GM13977 (cell line): ENCODE data around the gene RHEX.
"Not testable (repeated sequence)": the region's sequence is repeated elsewhere in the genome, so short reads cannot be mapped to it uniquely, and the experiment has no call there.

Experiments used
- DNase-seq: peaks from one replicate; pipeline ENCODE4 v3.0.0; 2012; ENCODE audit warnings: low spot score
- in situ Hi-C: fragments of 300-500 bp; cut with MboI; formaldehyde crosslinking; loops from one replicate; pipeline ENCODE4 v1.12.0; 2022; ENCODE audit warnings: low sequenced_read_pairs, low pct_unique_long_range_greater_than_20kb, mixed read lengths, inconsistent platforms; ENCODE audit not compliant: unreplicated experiment
- TF ChIP-seq, protein P1 (sequence below): IDR thresholded peaks from 2 replicates; pipeline ENCODE4 v1.5.1; 2012; ENCODE audit warnings: mild to moderate bottlenecking, control low read depth; ENCODE audit not compliant: insufficient read depth; ENCODE audit errors: extremely low read depth, missing control alignments

The RHEX gene

DNA sequence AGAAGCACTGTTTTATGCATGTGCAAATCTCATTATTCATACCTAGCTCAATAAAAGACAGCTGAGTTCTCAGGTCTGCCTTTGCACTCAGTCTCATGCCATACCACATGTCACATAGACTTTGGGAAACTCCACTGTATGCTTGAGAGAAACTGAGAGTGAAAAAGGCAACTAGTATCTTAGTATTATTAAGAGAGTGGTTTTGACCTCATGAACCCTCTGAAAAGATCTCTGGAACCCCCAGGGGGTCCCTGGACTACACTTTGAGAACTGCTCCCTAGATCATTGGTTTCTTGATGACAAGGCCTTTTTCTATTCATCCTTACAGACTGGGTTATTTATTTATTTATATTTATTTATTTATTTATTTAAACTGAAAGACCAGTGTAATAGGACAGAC, 3.7 kb upstream of the RHEX start:
- peak; percentile 42 for DNase-seq
- TF ChIP-seq, protein P1, sequence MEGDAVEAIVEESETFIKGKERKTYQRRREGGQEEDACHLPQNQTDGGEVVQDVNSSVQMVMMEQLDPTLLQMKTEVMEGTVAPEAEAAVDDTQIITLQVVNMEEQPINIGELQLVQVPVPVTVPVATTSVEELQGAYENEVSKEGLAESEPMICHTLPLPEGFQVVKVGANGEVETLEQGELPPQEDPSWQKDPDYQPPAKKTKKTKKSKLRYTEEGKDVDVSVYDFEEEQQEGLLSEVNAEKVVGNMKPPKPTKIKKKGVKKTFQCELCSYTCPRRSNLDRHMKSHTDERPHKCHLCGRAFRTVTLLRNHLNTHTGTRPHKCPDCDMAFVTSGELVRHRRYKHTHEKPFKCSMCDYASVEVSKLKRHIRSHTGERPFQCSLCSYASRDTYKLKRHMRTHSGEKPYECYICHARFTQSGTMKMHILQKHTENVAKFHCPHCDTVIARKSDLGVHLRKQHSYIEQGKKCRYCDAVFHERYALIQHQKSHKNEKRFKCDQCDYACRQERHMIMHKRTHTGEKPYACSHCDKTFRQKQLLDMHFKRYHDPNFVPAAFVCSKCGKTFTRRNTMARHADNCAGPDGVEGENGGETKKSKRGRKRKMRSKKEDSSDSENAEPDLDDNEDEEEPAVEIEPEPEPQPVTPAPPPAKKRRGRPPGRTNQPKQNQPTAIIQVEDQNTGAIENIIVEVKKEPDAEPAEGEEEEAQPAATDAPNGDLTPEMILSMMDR: no peak
- in situ Hi-C loops: no loop called here

DNA sequence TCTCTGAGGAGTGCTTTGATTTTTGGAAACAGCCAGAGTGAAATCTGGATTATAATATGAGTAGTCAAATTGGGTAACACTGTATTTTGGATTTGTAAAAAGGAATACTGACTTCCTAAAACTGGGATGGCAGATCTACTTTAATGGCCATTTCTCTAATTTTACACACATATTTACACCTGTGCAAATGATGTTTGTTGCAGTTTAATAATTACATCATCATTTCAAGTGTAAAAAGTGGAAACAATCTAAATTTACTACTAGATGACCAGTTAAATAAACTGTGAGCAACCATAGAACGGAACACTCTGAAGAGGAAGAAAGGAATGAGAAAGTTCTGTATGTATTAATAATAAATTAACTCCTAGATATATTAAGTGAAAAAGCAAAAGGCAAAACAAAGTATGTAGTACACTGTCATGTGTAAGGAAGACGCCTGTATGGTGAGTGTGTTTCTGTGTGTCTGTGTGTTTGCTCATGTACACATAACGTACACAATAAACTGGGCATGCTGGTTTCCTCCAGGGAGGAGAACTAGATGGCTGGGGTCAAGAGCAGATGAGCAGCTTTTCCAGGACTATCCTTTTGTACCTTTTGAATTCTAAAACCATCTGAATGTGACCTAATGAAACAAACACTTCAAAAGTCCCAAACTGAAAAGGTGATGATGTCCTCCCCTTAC, 2.9 kb upstream of the RHEX start:
- in situ Hi-C loops: no loop called here
- DNase-seq: no peak
- TF ChIP-seq, protein P1: no peak

DNA sequence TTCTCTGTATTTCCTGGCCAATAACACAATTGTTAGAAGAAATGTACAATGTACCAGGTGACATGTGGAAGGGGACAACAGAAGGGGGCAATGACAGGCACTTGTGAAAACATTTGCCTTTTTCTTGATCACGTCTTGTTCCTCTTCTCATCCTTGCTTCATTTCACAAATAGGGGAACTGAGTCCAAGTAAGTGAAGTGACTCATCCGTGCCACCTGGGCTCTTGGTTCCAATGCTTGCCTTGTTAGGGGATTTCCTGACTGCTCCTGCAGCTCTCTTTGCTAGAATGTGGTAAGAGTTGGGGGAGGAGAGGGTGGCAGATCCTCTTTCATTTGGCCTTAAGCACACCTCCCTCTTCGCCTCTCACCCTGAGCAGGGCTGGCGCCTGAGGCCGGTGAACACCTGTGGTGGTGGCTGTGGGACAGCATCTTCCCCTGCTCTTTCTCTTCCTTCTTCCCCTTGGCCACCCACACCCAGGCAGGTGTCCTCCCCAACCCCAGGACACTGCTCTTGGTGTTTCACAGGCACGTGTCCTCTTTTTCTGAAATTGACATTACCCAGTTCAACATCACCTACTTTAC, 2.2 kb upstream of the RHEX start:
- in situ Hi-C loops: no loop called here
- TF ChIP-seq, protein P1: no peak
- DNase-seq: peak; percentile 50

DNA sequence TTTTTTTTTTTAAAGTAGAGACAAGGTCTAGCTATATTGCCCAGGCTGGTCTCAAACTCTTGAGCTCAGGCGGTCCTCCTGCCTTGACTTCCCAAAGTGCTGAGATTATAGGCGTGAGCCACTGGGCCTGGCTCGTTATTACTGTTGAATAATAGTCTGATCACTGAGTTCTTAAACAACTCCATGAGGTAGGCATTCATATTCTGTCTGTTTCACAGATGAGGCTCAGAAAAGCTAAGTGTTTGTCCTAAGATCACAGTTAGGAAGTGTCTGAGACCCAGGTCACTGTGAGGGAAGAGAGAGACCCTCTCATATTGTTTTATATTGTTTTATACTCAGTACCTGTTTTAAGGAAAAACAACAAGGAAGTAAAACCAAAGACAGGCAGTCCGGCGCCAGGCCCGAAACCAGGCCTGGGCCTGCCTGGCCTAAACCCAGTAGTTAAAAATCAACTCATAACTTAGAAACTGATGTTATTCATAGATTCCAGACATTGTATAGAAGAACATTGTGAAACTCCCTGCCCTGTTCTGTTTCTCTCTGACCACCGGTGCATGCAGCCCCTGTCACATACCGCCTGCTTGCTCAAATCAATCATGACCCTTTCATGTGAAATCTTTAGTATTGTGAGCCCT, 625 bp upstream of the RHEX start:
- DNase-seq, in situ Hi-C loops: not testable (repeated sequence)

DNA sequence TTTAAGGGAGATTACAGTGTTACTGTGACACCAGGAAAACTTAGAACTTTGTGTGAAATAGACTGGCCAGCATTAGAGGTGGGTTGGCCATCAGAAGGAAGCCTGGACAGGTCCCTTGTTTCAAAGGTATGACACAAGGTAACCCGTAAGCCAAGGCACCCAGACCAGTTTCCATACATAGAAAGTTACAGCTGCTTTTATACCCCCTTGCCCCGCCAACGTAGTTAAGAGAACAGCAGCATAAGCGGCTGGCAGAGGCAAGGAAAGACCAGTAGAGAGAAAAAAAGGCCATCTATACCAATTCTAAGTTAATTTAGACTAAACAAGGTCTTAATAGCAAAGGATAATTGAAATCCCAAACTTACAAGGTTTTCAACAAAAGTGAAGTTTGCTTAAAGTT, 643 bp downstream of the RHEX start:
- DNase-seq, in situ Hi-C loops: not testable (repeated sequence)

DNA sequence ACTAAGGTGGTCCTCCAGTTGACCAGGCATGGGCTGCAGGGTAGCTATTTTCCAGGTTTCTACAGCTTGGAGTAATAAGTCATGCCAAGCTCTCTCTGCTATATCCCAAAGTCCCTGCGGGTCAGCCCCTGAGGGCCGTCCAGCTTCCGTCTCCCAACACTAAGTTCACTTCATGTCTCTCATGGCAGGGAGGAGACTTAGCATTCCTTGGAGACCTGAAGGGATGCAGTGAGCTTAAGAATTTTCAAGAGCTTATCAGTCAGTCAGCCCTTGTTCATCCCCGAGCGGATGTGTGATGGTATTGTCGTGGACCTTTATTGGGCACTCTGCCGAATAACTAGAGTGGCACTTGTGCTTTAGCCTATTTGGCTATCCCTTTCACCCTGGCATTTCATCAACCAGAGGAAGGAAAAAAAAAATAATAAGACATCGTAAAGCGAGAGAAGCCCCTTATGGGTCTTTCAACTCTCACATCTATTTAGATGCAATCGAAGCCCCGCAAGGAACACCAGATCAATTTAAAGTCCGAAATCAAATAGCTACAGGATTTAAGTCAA, 2.2 kb downstream of the RHEX start:
- DNase-seq, in situ Hi-C loops: not testable (repeated sequence)

DNA sequence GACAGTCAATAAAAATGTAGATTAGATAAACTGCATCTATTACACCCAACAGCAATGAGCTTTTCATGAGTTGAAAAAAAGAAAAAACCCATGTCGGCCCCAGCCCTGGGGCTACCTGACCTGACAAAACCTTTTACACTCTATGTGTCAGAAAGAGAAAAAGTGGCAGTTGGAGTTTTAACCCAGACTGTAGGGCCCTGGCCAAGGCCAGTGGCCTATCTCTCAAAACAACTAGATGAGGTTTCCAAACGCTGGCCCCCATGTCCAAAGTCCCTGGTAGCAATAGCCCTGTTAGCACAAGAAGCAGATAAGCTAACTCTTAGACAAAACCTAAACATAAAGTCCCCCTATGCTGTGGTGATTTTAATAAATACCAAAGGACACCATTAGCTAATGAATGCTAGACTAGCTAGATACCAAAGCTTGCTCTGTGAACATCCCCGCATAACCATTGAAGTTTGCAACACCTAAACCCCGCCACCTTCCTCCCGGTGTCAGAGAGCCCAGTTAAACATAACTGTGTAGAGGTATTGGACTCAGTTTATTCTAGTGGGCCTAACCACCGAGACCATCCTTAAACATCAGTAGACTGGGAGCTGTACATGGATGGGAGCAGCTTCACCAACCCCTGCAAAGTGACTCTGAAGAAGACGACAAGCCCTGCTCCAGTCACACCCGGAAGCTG, 2.8 kb downstream of the RHEX start:
- in situ Hi-C loops, DNase-seq: not testable (repeated sequence)

DNA sequence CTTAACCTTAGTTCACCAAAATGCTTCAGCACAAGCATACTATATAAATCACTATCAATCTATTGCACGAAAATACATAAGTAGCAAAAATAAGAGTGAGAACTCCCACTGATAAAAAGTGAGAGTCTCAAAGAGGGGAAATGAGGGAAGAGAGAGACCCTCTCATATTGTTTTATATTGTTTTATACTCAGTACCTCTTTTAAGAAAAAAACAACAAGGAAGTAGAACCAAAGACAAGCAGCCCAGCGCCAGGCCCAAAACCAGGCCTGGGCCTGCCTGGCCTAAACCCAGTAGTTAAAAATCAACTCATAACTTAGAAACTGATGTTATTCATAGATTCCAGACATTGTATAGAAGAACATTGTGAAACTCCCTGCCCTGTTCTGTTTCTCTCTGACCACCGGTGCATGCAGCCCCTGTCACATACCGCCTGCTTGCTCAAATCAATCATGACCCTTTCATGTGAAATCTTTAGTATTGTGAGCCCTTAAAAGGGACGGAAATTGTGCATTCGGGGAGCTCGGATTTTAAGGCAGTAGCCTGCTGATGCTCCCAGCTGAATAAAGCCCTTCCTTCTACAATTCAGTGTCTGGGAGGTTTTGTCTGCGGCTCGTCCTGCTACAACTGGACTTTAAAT, 5.4 kb downstream of the RHEX start:
- in situ Hi-C loops, DNase-seq: not testable (repeated sequence)

DNA sequence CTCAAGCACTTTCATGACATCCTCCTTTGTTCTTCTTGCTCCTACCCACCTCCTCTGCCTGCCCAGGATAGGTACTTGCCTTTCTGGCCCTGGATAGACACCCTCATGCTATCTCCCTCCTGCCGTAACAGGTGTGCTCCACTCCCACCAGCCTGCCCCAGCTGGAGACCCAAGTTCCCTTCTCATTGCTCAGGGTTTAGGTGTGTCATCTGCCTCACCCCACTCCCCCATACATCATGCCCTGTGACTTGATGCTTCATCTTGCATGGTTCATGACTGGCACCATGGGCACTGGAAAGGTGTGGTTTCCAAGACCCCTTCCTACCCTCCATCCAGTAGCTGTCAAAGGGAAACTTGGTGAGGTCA, 5.9 kb downstream of the RHEX start:
- in situ Hi-C loops: no loop called here
- DNase-seq: no peak
- TF ChIP-seq, protein P1: no peak
